ENCODE data around the gene RNU6-1. TPM values are rescaled to one million over a fixed set of nuclear protein-coding genes. Genes with fewer than 3 reads are reported as not detected.
A peak's percentile ranks its signal among the peaks of the same experiment; 100 is the strongest.

RNU6-1 gene
- total RNA-seq, 1 experiment from 2014 or later: not detected

GRCh38 chr15:67885175-67885523 is 45.3 kb upstream of the RNU6-1 start:
- H3K9me3 ChIP-seq: no peaks in the 10 kb centered on the region
- no peaks in the 10 kb centered on the region for H3K27me3 ChIP-seq (replicated peaks; ENCODE audit: control insufficient read depth, insufficient read depth, low read length)
- no peak for TF ChIP-seq CTCF (IDR thresholded peaks at IDR 0.05; ENCODE audit: insufficient read depth in 1 of 2, low read depth in 1 of 2, low read length in 1 of 2, severe bottlenecking in 1 of 2, unreplicated experiment in 1 of 2)
- Mint-ChIP-seq H3K27ac (ENCODE audit: unreplicated experiment) (peak overlapping the region; percentile 36), H3K27me3 (ENCODE audit: insufficient read depth, unreplicated experiment) (no peaks in the 10 kb centered on the region), H3K4me3 (ENCODE audit: unreplicated experiment) (peak overlapping the region; percentile 60), H3K36me3 (ENCODE audit: insufficient read depth, unreplicated experiment) (no peaks in the 10 kb centered on the region), H3K9me3 (ENCODE audit: unreplicated experiment) (peaks cover 7% of the 10 kb centered on the region), H3K4me1 (ENCODE audit: low read depth, unreplicated experiment) (peaks cover 35% of the 10 kb centered on the region)
- ChIA-PET POLR2A (interaction anchor here (0.6 to 1.2 kb wide), 4 partner anchors 12 to 61 kb away, joined by 3 to 8 read pairs (median 4); no protein-coding TSS in a partner anchor), CTCF (interaction anchor here (0.6 to 1.8 kb wide), 2 partner anchors 30 to 310 kb away, joined by 4 to 7 read pairs; no protein-coding TSS in a partner anchor)
- BruUV-seq (replicated peaks): TSS peak; percentile 96
- H3K36me3 ChIP-seq (ENCODE audit: control insufficient read depth, insufficient read depth, low read length): no peaks in the 10 kb centered on the region
- H3K4me1 ChIP-seq: peaks cover 33% of the 10 kb centered on the region
- DNase-seq: no peak
- intact Hi-C loops (cut with micrococcal nuclease; ENCODE audit: unreplicated experiment): loop anchor here (2.0 kb wide), 1 partner anchor 76 kb away; no protein-coding TSS in a partner anchor
- H3K4me3 ChIP-seq (ENCODE audit: low read depth, low read length): peak overlapping the region; percentile 32

GRCh38 chr15:67884514-67885174 is 44.8 kb upstream of the RNU6-1 start:
- peak in 1 of 2 experiments; percentile 12 for TF ChIP-seq CTCF (IDR thresholded peaks at IDR 0.05; ENCODE audit: insufficient read depth in 1 of 2, low read depth in 1 of 2, low read length in 1 of 2, severe bottlenecking in 1 of 2, unreplicated experiment in 1 of 2)
- no TSS peak for BruUV-seq (replicated peaks)
- no peaks in the 10 kb centered on the region for H3K9me3 ChIP-seq
- ChIA-PET POLR2A (interaction anchor here (0.6 to 1.5 kb wide), 8 partner anchors 12 to 77 kb away, joined by 3 to 8 read pairs (median 4); no protein-coding TSS in a partner anchor), CTCF (interaction anchor here (1.7 to 1.8 kb wide), 2 partner anchors 30 to 270 kb away, joined by 3 to 7 read pairs; no protein-coding TSS in a partner anchor)
- H3K4me3 ChIP-seq (ENCODE audit: low read depth, low read length): peak overlapping the region; percentile 32
- intact Hi-C loops (cut with micrococcal nuclease; ENCODE audit: unreplicated experiment): loop anchor here (1.0 to 2.0 kb wide), 3 partner anchors 31 to 76 kb away; no protein-coding TSS in a partner anchor
- H3K27ac Mint-ChIP-seq (ENCODE audit: unreplicated experiment): peak overlapping the region; percentile 36
- H3K27me3 Mint-ChIP-seq (ENCODE audit: insufficient read depth, unreplicated experiment): no peaks in the 10 kb centered on the region
- H3K27me3 ChIP-seq (replicated peaks; ENCODE audit: control insufficient read depth, insufficient read depth, low read length): no peaks in the 10 kb centered on the region
- H3K36me3 Mint-ChIP-seq (ENCODE audit: insufficient read depth, unreplicated experiment): no peaks in the 10 kb centered on the region
- peaks cover 35% of the 10 kb centered on the region for H3K4me1 Mint-ChIP-seq (ENCODE audit: low read depth, unreplicated experiment)
- H3K9me3 Mint-ChIP-seq (ENCODE audit: unreplicated experiment): peaks cover 1% of the 10 kb centered on the region
- H3K4me1 ChIP-seq: peaks cover 33% of the 10 kb centered on the region
- DNase-seq: peak; percentile 93 to 95
- peak overlapping the region; percentile 60 for H3K4me3 Mint-ChIP-seq (ENCODE audit: unreplicated experiment)
- no peaks in the 10 kb centered on the region for H3K36me3 ChIP-seq (ENCODE audit: control insufficient read depth, insufficient read depth, low read length)

GRCh38 chr15:67884009-67884408 is 44.2 kb upstream of the RNU6-1 start:
- Histone ChIP-seq H3K27me3 (replicated peaks; ENCODE audit: control insufficient read depth, insufficient read depth, low read length) (no peaks in the 10 kb centered on the region), H3K4me1 (peaks cover 33% of the 10 kb centered on the region), H3K4me3 (ENCODE audit: low read depth, low read length) (peak overlapping the region; percentile 32), H3K36me3 (ENCODE audit: control insufficient read depth, insufficient read depth, low read length) (no peaks in the 10 kb centered on the region), H3K9me3 (no peaks in the 10 kb centered on the region)
- H3K9me3 Mint-ChIP-seq (ENCODE audit: unreplicated experiment): no peaks in the 10 kb centered on the region
- no peak for DNase-seq
- peaks cover 35% of the 10 kb centered on the region for H3K4me1 Mint-ChIP-seq (ENCODE audit: low read depth, unreplicated experiment)
- H3K4me3 Mint-ChIP-seq (ENCODE audit: unreplicated experiment): peak overlapping the region; percentile 60
- peak overlapping the region; percentile 36 for H3K27ac Mint-ChIP-seq (ENCODE audit: unreplicated experiment)
- intact Hi-C loops (cut with micrococcal nuclease; ENCODE audit: unreplicated experiment): loop anchor here (1.0 to 2.0 kb wide), 3 partner anchors 31 to 77 kb away; no protein-coding TSS in a partner anchor
- CTCF ChIA-PET: interaction anchor here (1.7 to 1.8 kb wide), 2 partner anchors 31 to 271 kb away, joined by 3 to 7 read pairs; no protein-coding TSS in a partner anchor
- BruUV-seq (replicated peaks): TSS peak; percentile 88
- POLR2A ChIA-PET: interaction anchor here (0.7 to 1.5 kb wide), 4 partner anchors 38 to 78 kb away, joined by 3 to 8 read pairs (median 4); no protein-coding TSS in a partner anchor
- H3K27me3 Mint-ChIP-seq (ENCODE audit: insufficient read depth, unreplicated experiment): no peaks in the 10 kb centered on the region
- H3K36me3 Mint-ChIP-seq (ENCODE audit: insufficient read depth, unreplicated experiment): no peaks in the 10 kb centered on the region
- TF ChIP-seq CTCF (IDR thresholded peaks at IDR 0.05; ENCODE audit: insufficient read depth in 1 of 2, low read depth in 1 of 2, low read length in 1 of 2, severe bottlenecking in 1 of 2, unreplicated experiment in 1 of 2): no peak
